H7 (cell line): ENCODE results near the gene TMEM63A. TPM values are rescaled to one million over a fixed set of nuclear protein-coding genes. Genes with fewer than 3 reads are reported as not detected.
A peak's percentile ranks its signal among the peaks of the same experiment; 100 is the strongest.
"Not testable (repeated sequence)": the region's sequence is repeated elsewhere in the genome, so short reads cannot be mapped to it uniquely, and the experiment has no call there.

Experiments used
- DNase-seq: peaks from one replicate; pipeline ENCODE4 v3.0.0; 2012
- H3K27me3 ChIP-seq: 2 replicates; pipeline ENCODE4 v1.6.0; 2011; ENCODE audit warnings: mild to moderate bottlenecking, low read length; ENCODE audit not compliant: control insufficient read depth, insufficient read depth
- H3K36me3 ChIP-seq: replicated peaks from 2 replicates; pipeline ENCODE4 v1.5.1; 2011; ENCODE audit warnings: low read length; ENCODE audit not compliant: control insufficient read depth, insufficient read depth
- H3K4me3 ChIP-seq: 2 replicates; pipeline ENCODE4 v1.5.1; 2011; ENCODE audit warnings: low read depth, mild to moderate bottlenecking, control low read depth, low read length, moderate library complexity; ENCODE audit not compliant: insufficient read depth
- total RNA-seq: library from RNA; depleted of rRNA; stranded (reverse); fragments of >200 nt; shearing (Covaris generic); gene quantifications from 2 replicates; pipeline ENCODE4 v1.2.3, GENCODE V29; 2014

The TMEM63A gene
- total RNA-seq, 1 experiment from 2014 or later = 101 TPM

DNA sequence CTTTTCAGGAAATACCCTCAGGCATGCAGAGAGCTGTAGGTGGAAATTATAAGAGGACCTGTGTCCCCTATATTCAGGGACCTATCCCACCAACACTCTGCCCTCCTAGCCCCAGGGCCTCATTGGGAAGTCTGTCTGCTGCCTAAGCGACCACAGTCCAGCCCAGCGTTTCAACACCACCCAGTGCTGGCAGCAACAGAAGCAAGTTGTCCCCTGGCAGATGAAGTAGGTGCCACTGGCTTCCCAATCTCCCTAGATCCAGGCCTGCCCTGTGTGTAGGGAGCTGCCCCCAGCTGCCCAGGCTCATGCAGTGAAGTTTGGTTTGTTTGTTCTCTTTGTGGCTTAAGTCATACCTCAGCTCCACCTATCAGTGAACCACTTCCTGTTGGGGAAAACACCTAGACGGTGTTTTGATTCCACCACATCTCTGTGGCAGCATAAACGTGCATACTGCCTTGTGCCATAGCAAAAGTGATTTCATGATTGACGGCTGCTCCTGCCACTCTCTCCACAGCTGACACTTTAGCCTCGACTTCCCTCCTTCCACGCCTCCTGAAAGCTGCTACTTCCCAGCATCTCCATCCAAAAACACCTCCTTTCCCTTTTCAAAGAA is 14.9 kb upstream of the TMEM63A start:
- H3K4me3 ChIP-seq = no peak overlapping the region
- peak; percentile 61 for DNase-seq
- no peaks in the 10 kb centered on the region for H3K36me3 ChIP-seq
- no peaks in the 10 kb centered on the region for H3K27me3 ChIP-seq

DNA sequence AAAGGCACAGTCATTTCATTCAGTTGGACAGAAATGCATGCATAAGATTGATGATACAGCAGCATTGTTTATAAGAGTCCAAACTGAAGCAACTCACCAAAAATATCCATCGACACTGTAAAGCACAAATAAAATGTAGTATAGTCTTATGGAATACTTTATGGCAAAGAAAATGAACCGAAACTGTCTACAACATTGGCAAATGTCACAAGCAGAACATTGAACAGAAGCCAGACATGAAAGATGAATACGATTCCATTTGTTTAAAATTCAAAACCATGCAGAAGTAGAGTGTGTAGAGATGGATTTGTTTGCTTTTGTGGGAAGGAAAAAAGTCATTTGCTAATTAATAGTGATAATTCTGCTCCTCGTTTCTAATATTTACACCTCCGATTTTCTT is 14.3 kb upstream of the TMEM63A start:
- no peaks in the 10 kb centered on the region for H3K36me3 ChIP-seq

DNA sequence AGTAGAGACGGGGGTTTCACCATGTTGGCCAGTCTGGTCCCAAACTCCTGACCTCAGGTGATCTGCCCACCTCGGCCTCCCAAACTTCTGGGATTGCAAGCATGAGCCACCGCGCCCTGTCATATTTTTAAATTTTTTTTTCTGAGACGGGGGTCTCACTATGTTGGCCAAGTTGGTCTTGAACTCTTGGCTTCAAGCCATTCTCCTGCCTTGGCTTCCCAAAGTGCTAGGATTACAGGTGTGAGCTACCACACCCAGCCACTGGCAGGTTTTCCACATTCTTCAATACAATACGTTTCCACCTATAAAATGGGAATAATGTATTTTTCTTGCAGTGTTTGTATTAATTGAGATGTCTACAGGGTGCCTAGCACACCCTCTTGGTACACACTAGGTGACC is 10.1 kb upstream of the TMEM63A start:
- H3K4me3 ChIP-seq = no peak overlapping the region
- no peak for DNase-seq
- H3K36me3 ChIP-seq = peaks cover 4% of the 10 kb centered on the region; the same call in 1 of the 2 replicates
- H3K27me3 ChIP-seq = no peaks in the 10 kb centered on the region

More for the DNA sequence above, 14.3 kb upstream of the TMEM63A start:
- no peak overlapping the region for H3K4me3 ChIP-seq
- no peak for DNase-seq
- H3K27me3 ChIP-seq = no peaks in the 10 kb centered on the region

GRCh38 chr1:225891229-225891972 is 9.2 kb upstream of the TMEM63A start:
- Histone ChIP-seq H3K27me3 (no peaks in the 10 kb centered on the region), H3K36me3 (peaks cover 9% of the 10 kb centered on the region)
- DNase-seq = no peak

GRCh38 chr1:225890346-225891228 is 8.4 kb upstream of the TMEM63A start:
- Histone ChIP-seq H3K4me3 (no peak overlapping the region), H3K36me3 (peaks cover 11% of the 10 kb centered on the region), H3K27me3 (no peaks in the 10 kb centered on the region)
- peak; percentile 90 for DNase-seq

More at GRCh38 chr1:225891229-225891972, 9.2 kb upstream of the TMEM63A start:
- H3K4me3 ChIP-seq = no peak overlapping the region

DNA sequence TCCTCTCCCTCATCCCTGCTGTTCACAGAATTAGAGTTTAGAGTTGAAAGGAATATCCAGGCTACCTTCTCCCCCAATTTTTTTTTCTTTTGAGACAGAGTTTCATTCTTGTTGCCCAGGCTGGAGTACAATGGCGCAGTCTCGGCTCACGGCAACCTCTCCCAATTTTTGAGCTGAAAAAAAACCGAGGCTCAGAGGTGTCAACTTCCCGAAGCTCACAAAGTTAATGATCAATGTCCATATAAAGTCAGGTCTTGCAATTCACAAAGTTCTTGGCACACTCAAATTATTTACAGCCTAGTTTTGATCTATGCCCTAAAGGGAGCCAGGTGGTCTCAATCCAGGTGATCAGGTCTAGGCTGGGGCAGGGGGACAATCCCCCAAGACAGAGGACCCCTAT is 7.6 kb upstream of the TMEM63A start:
- no peak for DNase-seq
- no peaks in the 10 kb centered on the region for H3K27me3 ChIP-seq
- no peak overlapping the region; the same call in 1 of the 2 replicates for H3K4me3 ChIP-seq
- peaks cover 11% of the 10 kb centered on the region for H3K36me3 ChIP-seq

- DNase-seq = peak; percentile 68
- Histone ChIP-seq H3K4me3 (peak within 1 kb of the TSS; percentile 99), H3K27me3 (no peaks in the 10 kb centered on the region), H3K36me3 (peaks cover 11% of the 10 kb centered on the region)
These were observed 6.9 kb upstream of the TMEM63A start, which contains the start of gene LEFTY1 for GRCh38 chr1:225888898-225889601. Gene LEFTY1 (minus strand): TSS chr1:225889146. CDS start chr1:225889066, 80 bp downstream.

DNA sequence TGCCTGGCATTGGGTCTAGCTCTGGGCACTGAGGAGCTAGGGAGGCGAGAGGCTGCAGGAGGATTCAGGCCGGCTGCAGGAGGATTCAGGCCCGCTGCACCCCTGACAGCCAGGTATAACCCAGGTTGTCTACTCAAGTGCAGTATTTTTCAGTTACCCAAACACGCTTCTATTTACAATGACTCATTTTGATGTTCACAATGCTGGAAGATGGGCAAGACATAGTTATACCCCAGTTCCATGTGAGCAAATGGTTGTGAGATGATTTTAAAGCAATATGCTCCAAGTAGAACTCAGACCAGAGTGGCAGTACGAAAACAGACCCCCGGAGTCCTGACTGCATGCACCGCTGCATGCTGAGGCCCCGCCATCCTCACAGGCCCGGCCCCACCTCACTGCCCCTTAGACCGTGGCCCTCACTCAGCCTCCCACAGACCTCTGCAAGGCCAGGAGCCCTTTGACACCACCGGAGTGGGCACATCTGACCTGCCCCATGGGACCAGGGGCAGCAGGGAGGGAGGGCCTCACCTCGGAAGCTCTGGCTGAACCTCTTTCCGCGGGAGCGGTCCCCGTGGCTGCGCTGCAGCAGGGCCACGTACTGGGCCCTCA is 6.2 kb upstream of the TMEM63A start:
- Histone ChIP-seq H3K27me3 (no peaks in the 10 kb centered on the region), H3K36me3 (peaks cover 11% of the 10 kb centered on the region), H3K4me3 (peak overlapping the region; percentile 99)
- DNase-seq = peak; percentile 54

DNA sequence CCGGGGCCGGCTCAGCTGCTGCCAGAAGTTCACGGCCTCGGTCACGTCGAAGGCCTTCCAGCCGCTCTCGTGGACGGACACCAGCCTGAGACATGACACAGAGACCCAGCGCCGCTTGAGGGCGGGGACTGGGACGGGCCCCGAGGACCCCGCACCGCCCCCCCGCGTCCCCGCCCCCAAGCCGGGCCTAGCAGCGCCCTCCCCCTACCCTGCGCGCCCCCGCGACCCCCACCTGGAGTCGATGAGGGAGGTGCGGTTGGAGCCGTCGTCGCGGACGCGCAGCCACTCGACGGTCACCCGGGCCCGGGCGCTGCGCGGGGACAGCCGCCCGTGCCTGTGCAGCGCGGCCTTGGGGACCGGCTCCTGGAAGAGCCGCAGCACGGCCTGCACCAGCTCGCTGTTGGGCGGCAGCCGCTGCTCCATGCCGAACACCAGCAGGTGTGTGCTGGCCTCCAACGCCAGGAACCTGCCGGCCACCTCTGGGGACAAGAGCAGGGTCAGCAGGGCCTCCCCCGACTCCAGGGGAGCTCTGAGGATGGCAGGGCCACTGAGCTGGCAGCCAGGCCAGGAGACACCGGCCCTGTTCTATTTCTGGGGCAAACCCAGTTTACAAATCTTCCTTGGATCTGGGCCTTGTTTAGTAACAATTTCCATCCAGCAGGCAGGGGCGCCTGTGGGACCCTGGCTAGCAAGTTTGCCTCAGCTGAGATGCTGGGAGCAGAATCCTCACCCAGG is 5.5 kb upstream of the TMEM63A start:
- Histone ChIP-seq H3K36me3 (peaks cover 11% of the 10 kb centered on the region), H3K4me3 (peak overlapping the region; percentile 99)
- not testable (repeated sequence) for H3K27me3 ChIP-seq
- peak; percentile 88 for DNase-seq

DNA sequence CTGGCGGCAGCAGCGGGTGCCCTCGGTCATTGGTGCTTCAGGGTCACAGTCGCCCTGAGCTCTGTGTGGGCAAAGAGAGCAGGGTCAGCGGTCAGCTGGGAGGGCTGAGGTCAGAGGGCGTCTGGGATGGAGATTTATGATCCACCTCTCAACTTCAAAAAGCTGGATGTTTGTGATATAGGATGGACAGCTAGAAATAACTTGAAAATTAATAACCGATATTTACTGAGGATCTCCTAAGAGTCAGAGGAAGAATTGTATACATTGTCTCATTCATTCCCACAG is 4.8 kb upstream of the TMEM63A start:
- no peak for DNase-seq
- Histone ChIP-seq H3K36me3 (peaks cover 11% of the 10 kb centered on the region), H3K27me3 (no peaks in the 10 kb centered on the region), H3K4me3 (peak overlapping the region; percentile 99)

DNA sequence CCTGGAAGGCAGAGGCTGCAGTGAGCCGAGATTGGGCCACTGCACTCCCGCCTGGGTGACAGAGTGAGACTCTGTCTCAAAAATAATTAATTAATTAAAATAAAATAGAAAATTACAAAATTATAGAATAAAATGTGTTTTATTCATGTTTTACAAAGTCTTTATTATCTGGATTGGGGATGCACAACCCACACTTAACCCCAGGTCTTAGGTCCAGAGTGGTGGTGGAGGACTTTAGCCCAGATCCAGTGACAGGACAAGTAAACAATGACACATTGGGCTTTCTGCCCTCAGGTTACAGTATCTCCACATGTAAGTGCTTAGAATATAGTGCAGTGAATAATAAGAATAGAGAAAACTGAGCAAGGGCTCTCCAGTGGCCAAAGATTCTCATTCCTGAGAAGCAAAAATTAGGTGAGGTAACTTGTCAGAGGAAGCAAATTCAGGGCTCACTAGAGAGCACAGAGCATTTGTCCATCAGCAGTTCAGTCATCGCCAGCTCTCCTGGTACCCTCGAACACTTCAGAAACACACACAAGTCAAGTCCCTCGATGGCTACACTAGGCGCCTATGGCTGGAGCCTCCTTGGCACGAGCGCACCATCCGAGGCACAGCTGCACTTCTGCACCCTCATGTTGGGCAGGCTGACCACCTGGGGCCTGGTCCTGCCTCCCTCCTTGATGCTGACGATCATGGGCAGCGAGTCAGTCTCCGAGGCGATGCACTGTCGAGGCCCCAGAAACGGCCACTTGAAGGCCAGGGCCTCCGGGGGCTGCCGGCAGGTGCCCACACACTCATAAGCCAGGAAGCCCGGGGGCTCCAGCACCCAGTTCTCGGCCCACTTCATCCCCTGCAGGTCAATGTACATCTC is 4.2 kb upstream of the TMEM63A start:
- H3K27me3 ChIP-seq = no peaks in the 10 kb centered on the region

DNA sequence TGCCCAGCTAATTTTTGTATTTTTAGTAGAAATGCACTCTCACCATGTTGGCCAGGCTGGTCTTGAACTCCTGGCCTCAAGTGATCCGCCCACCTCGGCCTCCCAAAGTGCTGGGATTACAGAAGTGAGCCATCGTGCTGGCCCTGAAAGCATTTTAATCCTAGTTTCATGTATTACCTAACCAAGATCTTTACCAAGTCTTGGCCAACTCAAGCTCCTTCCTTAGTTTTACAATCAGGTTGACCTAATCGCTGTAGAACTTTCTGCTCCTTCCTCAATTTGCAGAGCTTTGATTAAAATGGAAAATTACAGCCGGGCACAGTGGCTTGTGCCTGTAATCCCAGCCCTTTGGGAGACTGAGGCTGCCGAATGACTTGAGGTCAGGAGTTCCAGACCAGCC is 3.2 kb upstream of the TMEM63A start:
- Histone ChIP-seq H3K4me3 (no peak overlapping the region), H3K27me3 (no peaks in the 10 kb centered on the region)

More for the DNA sequence above, 4.2 kb upstream of the TMEM63A start:
- H3K36me3 ChIP-seq = peaks cover 11% of the 10 kb centered on the region
- no peak for DNase-seq
- peak overlapping the region; percentile 99 for H3K4me3 ChIP-seq

More for the DNA sequence above, 3.2 kb upstream of the TMEM63A start:
- no peak for DNase-seq
- peaks cover 14% of the 10 kb centered on the region for H3K36me3 ChIP-seq
